ENCODE results near the gene GPC5.
"Not testable (repeated sequence)": the region's sequence is repeated elsewhere in the genome, so short reads cannot be mapped to it uniquely, and the experiment has no call there.

GPC5 gene

DNA sequence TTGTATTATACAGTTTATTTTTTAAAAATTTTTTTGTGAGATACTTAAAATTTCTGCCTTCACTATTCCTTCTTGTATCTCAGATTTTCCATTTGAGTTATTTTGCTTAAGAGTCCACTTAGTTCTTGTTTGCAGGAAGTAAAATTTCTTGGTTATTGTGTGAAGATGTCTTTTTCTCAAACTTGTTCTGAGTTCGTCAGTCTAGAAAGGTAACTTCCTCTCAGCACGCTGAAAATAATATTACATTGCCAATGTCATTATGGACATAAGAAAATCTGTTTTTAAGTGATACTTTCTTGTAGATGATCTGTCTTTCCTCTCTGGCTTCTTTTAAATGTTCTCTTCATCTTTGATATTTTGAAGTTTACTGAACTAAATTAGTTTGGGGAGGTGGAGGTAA is 1096.5 kb downstream of the GPC5 start:
- no peak for DNase-seq

- no peak for DNase-seq
Observed at GRCh38 chr13:92500192-92500591, 1101.8 kb downstream of the GPC5 start.

- DNase-seq: no peak
Observed at GRCh38 chr13:92510416-92510815, 1112.0 kb downstream of the GPC5 start.

- DNase-seq: no peak
Observed at GRCh38 chr13:92512852-92513251, 1114.4 kb downstream of the GPC5 start.

- no peak for DNase-seq
Observed at GRCh38 chr13:92513672-92514071, 1115.3 kb downstream of the GPC5 start.

DNA sequence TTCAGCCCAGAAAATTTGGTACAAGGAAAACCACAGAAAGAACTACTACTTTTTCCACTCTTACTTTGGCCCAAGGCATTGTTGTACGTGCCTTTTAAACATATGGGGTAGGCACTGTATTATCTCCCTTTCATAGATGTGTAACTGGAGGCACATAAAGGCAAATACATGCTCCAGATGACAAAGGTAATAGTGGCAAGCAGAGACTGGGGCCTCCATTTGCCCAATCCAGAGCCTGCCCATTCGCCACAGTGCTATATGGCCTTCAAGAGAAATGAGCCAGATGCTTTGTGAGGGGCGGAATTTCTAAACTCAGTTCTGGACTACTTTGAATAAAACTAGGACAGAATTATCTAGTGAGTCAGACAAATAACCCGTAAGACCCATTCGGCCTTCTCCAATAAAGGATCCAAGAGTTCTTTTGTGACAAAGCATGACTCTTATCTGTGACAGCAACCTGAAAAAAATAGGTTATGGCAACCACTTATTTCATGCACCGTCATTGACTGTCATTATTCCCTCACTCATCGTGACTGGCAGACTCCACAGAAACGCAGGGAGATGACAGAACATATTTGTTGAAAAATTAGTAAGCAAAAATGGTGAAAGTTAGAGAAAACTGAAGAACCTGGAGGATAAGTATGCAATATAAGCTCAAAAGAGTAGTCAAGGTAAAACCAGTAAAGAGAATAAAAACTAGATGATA is 1116.2 kb downstream of the GPC5 start:
- no peak for DNase-seq

DNA sequence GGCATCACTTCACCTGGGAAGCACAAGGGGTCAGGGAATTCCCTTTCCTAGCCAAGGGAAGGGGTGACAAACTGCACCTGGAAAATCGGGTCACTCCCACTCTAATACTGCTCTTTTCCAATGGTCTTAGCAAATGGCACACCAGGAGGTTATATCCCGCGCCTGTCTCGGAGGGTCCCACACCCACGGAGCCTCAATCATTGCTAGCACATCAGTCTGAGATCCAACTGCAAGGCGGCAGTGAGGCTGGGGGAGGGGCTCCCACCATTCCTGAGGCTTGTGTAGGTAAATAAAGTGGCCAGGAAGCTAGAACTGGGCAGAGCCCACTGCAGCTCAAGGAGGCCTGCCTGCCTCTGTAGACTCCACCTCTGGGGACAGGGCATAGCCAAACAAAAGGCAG is 1118.5 kb downstream of the GPC5 start:
- not testable (repeated sequence) for DNase-seq

DNA sequence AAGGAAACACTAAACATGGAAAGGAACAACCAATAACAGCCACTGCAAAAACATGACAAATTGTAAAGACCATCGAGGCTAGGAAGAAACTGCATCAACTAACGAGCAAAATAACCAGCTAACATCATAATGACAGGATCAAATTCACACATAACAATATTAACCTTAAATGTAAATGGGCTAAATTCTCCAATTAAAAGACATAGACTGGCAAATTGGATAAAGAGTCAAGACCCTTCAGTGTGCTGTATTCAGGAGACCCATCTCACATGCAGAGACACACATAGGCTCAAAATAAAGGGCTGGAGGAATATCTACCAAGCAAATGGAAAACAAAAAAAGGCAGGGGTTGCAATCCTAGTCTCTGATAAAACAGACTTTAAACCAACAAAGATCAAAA is 1120.2 kb downstream of the GPC5 start:
- not testable (repeated sequence) for DNase-seq

- DNase-seq: no peak
Observed at GRCh38 chr13:92530364-92530763, 1131.9 kb downstream of the GPC5 start.

- DNase-seq: no peak
Observed at GRCh38 chr13:92535222-92536006, 1137.0 kb downstream of the GPC5 start.

- no peak for DNase-seq
Observed at GRCh38 chr13:92537471-92537870, 1139.0 kb downstream of the GPC5 start.

GRCh38 chr13:92538164-92538563 is 1139.7 kb downstream of the GPC5 start:
- DNase-seq: no peak

DNA sequence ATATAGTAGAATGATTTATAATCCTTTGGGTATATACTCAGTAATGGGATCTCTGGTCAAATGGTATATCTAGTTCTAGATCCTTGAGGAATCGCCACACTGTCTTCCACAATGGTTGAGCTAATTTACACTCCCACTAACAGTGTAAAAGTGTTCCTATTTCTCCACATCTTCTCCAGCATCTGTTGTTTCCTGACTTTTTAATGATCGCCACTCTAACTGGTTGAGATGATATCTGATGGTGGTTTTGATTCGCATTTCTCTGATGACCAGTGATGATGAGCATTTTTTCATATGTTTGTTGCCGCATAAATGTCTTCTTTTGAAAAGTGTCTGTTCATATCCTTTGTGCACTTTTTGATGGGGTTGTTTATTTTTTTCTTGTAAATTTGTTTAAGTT is 1140.7 kb downstream of the GPC5 start:
- not testable (repeated sequence) for DNase-seq

- DNase-seq: no peak
Observed at GRCh38 chr13:92547266-92547665, 1148.8 kb downstream of the GPC5 start.

- DNase-seq: no peak
Observed at GRCh38 chr13:92549276-92549675, 1150.9 kb downstream of the GPC5 start.

DNA sequence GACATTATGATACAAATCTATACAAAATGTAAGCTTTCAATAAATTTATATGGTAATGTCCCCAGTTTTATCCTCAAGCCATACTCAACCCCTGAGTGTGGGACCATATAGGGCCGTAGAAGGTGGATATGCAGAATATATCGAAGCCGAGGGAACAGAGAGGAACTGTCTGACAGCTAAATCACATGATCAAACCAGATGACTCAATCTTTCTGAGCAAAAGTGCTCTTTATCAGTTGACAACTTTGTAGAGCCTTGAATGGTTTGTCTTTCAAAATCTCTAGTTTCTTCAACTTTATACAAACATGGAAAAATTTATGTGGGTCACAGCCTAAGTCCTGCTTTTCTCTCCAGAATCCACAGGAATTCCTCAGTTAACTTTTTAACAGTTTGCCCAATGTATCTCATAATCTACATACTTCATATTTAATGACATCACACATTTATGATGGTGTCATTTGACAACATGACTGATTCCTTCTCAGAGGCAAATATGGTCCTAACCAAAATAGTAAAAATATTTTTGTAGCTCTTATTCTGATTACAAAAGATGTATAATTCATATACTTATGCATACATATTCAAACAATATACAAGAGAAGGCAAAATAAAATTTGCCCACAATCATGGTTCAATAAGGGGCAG is 1155.2 kb downstream of the GPC5 start:
- no peak for DNase-seq

GRCh38 chr13:92560883-92561282 is 1162.5 kb downstream of the GPC5 start:
- DNase-seq: no peak

- DNase-seq: no peak
Observed at GRCh38 chr13:92564942-92565341, 1166.5 kb downstream of the GPC5 start.

DNA sequence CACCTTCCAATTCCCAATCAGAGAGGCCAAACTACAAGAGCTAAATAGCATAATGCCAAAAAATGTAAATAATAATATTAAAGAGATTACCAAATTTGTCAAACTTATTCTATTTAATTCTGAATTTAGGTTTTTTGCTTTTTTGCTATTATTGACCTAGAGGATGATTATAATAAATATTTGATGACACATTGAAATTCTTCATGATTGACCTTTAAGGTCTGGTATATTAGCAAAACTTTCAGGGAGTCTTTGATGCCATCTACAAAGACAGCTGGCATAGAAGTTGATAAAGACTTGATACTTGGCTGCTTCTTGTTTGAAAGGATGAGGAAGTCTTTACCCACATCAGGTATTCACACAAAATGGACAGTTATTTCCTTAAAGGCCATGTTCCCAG is 1168.3 kb downstream of the GPC5 start:
- no peak for DNase-seq

DNA sequence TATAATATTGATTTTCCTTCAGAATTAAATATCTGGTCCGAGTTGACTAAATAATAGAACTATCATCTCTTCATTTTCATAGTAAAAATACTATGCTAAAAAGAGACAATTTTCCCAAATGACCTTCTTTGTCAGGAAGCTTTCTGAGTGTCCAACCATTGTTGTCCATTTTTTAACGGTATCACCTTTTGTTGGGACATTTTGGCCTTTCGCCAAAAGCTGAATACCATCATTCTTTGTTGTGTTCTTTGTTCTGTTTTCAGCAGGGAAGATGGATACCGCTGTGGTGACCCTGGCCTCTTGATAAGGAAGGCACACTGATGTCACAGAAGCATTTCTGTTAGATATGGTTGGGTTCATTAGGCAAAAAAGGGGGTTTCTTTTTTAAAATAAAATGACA is 1173.8 kb downstream of the GPC5 start:
- no peak for DNase-seq

DNA sequence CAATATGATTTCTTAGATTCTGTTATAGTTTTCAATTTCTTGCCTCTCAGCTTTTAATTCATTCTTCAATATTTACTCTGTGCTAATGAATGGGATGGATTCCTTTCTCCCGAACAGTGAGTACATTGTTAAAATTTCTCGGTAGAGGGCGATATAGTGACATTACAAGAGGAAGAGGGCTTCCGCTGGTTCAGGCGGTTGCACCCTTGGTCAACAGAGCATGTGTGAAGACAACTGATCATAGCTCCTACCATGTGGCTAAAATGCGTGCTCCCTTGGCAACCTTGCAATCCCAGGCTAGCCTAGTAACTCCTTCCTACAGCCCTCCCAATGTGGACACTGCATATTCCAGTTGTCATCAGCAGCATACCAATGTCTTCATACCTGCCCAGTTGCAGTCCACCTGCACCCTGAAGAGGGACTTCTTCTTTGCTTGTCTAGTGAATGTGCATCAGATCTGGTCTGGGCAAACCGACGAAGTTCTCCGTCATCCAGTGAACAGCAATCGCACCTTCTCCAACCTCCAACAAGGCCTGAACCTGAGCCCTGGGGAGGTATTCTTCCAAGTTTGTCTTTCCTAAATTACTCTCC is 1175.1 kb downstream of the GPC5 start:
- DNase-seq: no peak

- DNase-seq: no peak
Observed at GRCh38 chr13:92574499-92574898, 1176.1 kb downstream of the GPC5 start.

DNA sequence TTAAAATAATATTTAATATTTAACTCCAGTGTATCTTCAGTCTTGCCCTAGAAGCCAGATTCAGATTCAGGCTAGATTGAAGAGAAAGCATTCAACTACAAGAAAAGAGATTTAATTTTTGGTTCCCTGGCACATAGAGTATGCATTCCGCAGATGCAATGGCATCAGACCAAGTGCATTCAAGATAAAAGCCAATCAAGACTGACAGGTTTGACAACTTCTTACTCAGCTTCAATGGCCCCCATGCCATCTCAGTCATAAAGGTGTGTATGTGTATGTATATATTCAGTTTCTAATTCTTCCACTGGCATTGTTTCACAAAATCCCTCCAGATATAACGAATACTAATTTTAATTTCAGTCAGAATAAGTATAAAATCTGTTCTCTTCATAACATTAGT is 1177.4 kb downstream of the GPC5 start:
- DNase-seq: no peak

GRCh38 chr13:92578358-92578757 is 1179.9 kb downstream of the GPC5 start:
- DNase-seq: no peak
